ENCODE data around the gene C1orf167.

Gene C1orf167

DNA sequence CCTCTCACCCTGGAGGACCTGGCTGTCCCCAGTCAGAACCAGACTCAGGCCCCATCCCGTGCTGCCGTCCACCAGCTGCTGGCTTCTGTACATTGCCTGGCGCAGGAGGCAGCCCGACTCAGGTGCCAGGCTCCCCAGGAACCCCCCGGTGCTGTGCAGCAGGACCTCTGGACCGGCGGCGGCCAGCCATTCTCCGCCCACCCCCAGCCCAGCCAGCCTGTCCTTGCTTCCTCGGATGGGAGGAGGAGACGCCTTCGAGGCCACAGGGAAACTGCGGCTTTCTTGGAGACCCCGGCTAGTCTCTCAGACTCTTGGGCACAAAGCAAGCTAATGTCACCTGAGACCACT, 4.4 kb downstream of the C1orf167 start:
- TF ChIP-seq, protein P1, sequence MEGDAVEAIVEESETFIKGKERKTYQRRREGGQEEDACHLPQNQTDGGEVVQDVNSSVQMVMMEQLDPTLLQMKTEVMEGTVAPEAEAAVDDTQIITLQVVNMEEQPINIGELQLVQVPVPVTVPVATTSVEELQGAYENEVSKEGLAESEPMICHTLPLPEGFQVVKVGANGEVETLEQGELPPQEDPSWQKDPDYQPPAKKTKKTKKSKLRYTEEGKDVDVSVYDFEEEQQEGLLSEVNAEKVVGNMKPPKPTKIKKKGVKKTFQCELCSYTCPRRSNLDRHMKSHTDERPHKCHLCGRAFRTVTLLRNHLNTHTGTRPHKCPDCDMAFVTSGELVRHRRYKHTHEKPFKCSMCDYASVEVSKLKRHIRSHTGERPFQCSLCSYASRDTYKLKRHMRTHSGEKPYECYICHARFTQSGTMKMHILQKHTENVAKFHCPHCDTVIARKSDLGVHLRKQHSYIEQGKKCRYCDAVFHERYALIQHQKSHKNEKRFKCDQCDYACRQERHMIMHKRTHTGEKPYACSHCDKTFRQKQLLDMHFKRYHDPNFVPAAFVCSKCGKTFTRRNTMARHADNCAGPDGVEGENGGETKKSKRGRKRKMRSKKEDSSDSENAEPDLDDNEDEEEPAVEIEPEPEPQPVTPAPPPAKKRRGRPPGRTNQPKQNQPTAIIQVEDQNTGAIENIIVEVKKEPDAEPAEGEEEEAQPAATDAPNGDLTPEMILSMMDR (IDR thresholded peaks at IDR 0.05; ENCODE audit: control insufficient read depth, insufficient read depth, low read depth, low read length, missing control alignments): no peak
- H3K4me3 ChIP-seq (ENCODE audit: control insufficient read depth, low read depth, low read length): no peak overlapping the region
- no peak for DNase-seq (ENCODE audit: low read depth)

- no peak overlapping the region for H3K4me3 ChIP-seq (ENCODE audit: control insufficient read depth, low read depth, low read length)
- no peak for DNase-seq (ENCODE audit: low read depth)
- TF ChIP-seq, protein P1 (IDR thresholded peaks at IDR 0.05; ENCODE audit: control insufficient read depth, insufficient read depth, low read depth, low read length, missing control alignments): no peak
Observed at GRCh38 chr1:11767922-11768704, 6.1 kb downstream of the C1orf167 start.

- no peak overlapping the region for H3K4me3 ChIP-seq (ENCODE audit: control insufficient read depth, low read depth, low read length)
- TF ChIP-seq, protein P1 (IDR thresholded peaks at IDR 0.05; ENCODE audit: control insufficient read depth, insufficient read depth, low read depth, low read length, missing control alignments): no peak
- no peak for DNase-seq (ENCODE audit: low read depth)
Observed at GRCh38 chr1:11768821-11769220, 6.8 kb downstream of the C1orf167 start.

DNA sequence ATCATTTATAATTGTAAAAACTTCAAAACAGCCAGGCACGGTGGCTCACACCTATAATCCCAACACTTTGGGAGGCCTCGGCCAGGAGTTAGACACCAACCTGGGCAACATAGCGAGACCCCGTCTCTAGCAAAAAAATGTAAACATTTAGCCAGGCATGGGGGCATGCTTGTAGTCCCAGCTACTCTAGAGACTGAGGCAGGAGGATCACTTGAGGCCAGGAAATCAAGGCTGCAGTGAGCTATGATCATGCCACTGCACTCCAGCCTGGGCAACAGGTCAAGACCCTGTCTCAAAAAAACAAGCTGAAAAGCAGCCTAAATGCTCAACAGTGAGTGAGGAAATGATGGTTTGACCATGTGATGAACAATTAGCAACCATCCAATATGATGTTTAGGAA, 7.3 kb downstream of the C1orf167 start:
- DNase-seq (ENCODE audit: low read depth): no peak
- TF ChIP-seq, protein P1 (IDR thresholded peaks at IDR 0.05; ENCODE audit: control insufficient read depth, insufficient read depth, low read depth, low read length, missing control alignments): no peak
- H3K4me3 ChIP-seq (ENCODE audit: control insufficient read depth, low read depth, low read length): no peak overlapping the region

GRCh38 chr1:11770011-11770410, 8.0 kb downstream of the C1orf167 start:
- TF ChIP-seq, protein P1 (IDR thresholded peaks at IDR 0.05; ENCODE audit: control insufficient read depth, insufficient read depth, low read depth, low read length, missing control alignments): no peak
- no peak for DNase-seq (ENCODE audit: low read depth)
- H3K4me3 ChIP-seq (ENCODE audit: control insufficient read depth, low read depth, low read length): no peak overlapping the region

GRCh38 chr1:11771481-11772043, 9.6 kb downstream of the C1orf167 start:
- no peak for DNase-seq (ENCODE audit: low read depth)
- TF ChIP-seq, protein P1 (IDR thresholded peaks at IDR 0.05; ENCODE audit: control insufficient read depth, insufficient read depth, low read depth, low read length, missing control alignments): no peak
- no peak overlapping the region for H3K4me3 ChIP-seq (ENCODE audit: control insufficient read depth, low read depth, low read length)
